ENCODE results near the gene FN3K. TPM values are rescaled to one million over a fixed set of nuclear protein-coding genes. Genes with fewer than 3 reads are reported as not detected.
A peak's percentile ranks its signal among the peaks of the same experiment; 100 is the strongest.

Gene FN3K
- total RNA-seq, 1 donor from 2014 or later: 11.1 TPM

DNA sequence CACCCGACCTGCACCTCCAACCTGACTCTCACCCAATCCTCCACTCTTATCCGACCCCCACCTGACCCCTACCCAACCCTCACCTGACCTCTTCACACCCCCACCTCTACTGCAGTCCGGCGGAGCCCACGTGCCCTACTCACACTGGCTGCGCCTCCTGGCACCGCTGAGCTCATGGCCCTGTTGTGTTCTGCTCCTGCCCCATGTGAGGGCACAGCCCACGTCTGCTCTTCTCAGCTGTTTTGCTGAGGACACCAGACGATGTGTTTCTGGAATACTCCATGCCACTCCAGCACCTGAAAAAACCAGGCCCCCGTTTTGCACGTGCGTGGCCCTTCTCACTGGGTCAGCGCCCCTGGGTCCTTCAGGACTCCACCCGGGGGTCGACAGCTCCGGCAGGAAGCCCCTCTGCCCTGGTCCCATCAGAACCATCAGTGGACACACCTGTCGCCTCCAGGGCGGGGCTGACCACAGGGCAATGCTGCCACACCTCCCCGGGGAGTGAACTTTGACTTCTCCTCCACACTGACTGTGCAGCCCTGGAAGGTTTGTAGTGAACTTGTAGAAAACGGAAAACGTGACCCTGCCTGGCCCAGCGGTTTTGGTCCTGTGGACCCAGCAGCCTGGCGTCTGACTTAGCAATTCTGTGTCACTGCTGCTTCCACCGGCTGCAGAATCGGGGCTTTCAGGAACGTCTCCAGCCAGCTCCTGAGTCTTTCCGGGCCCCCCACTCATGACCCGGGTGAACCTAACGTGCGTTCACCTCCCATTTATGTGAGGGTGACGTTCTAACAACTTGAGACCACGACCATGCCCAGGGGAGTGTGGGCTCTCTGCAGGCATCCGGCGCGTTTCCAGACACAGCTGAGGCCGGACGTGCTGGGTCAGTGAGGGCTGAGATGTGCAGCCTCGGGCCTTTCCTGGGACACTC is 31.2 kb upstream of the FN3K start:
- no peak for DNase-seq

DNA sequence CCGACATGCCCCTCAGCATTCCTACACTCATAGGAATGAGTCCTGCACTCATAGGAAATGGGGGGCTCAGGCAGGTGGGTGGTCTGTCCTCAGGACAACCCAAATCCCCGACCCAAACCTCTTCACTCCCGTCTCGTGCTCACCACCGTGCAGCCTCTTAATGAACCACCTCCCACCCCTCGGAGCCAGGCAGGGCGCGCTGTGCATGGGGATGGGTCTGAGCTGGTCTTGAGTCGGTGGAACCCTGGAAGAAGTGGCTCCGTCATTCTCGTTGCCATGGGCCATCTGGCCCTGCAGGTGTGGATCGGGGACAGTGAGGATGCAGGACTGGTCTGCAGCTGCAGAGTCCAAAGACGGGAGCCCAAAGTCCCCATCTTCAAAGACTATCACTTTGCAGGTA is 30.5 kb upstream of the FN3K start:
- DNase-seq: no peak

DNA sequence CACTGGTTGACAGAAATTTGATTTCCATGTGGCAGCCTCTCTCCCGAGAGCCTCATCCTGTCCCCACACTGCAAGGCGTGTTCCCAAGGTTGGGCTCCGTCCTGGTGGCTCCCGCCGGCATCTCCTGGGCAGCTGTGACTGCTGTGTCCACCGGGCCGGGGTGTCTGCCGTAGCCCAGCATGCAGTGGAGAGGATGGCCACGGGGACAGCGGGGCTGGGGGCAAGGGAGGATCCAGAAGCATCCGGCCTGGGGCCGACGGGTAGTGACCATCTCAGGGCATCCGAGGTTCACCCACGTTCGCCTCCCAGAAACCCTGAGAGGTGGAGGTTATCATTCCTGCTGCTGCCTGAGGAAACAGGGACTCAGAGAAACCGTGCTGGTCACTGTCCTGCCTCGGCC is 29.7 kb upstream of the FN3K start:
- DNase-seq: no peak

GRCh38 chr17:82709024-82709675 is 26.3 kb upstream of the FN3K start:
- no peak for DNase-seq

- no peak for DNase-seq
Observed at GRCh38 chr17:82709676-82710498, 25.5 kb upstream of the FN3K start.

DNA sequence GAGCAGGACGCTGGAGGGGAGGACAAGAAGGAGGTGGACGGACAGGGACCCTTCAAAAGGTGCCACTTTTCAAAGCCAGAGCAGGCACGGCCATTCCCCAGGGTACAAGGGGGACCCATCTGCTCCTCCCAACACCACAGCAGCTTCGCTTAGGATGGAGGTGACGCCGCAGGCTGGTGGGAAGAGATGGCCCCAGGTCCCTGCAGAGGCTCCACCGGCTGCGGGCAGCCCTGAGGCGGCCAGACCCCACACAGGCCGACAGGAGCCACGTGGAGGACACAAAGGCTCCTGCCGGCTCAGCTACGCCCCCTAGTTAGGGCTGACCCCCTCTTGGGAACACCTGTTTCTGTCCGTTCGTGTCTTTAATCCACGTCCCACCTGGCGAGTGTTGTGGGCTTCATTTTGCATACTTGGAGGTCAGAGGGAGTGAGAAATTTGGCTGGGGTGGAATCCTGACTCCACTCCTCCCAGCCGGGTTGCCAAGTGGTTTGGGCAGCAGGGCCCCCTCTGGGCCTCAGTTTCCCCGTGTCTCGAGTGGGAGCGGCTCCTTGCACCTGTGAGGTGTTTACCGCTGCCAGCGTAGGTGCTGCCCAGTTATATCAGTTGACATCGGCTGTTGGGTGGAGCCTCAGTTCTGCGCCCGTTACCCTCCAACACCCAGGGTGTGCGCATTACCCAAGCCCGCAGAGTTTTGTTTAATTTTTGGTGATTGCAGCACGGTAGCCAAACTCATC is 24.7 kb upstream of the FN3K start:
- DNase-seq: no peak

- peak; percentile 34 for DNase-seq
Observed at GRCh38 chr17:82713071-82713723, 22.2 kb upstream of the FN3K start.

- peak; percentile 88 for DNase-seq
Observed at GRCh38 chr17:82716203-82717010, 19.0 kb upstream of the FN3K start, which contains the start of gene FN3KRP. Gene FN3KRP (plus strand): TSS chr17:82716706. CDS start chr17:82716756, 50 bp downstream.

DNA sequence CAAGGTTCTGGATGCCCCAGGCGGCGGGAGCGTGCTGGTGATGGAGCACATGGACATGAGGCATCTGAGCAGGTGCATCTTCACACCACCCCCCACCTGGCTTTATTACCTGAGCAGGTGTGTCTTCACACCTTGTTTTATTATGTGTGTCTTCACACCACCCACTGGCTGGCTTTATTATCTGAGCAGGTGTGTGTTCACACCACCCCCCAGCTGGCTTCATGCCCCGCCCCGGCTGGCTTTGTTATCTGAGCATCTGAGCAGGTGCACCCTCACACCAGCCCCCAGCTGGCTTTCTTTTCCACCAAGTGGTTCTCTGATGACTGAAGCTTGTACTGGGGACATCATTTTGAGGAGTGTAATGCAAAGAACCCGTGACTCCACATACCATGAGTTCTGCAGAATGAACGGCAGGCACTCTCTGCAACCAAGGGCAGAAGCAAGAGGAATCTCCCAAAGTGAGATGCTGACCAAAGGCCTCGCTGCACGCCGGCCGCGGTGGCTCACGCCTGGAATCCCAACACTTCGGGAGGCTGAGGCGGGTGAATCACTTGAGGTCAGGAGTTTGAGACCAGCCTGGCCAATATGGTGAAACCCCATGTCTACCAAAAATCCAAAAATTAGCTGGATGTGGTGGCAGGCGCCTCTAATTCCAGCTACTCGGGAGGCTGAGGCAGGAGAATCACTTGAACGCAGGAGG is 16.3 kb upstream of the FN3K start:
- DNase-seq: no peak

DNA sequence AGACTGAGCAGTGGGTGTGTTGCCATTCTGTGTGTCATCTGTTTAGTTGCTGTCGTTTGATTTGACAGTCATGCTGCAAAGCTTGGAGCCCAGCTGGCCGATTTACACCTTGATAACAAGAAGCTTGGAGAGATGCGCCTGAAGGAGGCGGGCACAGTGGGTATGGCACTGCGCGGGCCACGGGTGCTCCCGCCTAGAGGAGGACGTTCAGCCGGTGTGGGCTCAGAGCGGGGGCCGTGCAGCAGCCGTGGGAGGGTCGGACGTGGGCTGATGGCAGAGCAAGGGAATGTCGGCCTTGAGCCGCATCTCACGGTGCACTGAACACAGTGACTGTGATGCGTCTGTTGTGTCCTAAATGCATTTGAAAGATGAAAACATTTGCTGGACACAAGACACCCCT is 15.2 kb upstream of the FN3K start:
- DNase-seq: no peak

DNA sequence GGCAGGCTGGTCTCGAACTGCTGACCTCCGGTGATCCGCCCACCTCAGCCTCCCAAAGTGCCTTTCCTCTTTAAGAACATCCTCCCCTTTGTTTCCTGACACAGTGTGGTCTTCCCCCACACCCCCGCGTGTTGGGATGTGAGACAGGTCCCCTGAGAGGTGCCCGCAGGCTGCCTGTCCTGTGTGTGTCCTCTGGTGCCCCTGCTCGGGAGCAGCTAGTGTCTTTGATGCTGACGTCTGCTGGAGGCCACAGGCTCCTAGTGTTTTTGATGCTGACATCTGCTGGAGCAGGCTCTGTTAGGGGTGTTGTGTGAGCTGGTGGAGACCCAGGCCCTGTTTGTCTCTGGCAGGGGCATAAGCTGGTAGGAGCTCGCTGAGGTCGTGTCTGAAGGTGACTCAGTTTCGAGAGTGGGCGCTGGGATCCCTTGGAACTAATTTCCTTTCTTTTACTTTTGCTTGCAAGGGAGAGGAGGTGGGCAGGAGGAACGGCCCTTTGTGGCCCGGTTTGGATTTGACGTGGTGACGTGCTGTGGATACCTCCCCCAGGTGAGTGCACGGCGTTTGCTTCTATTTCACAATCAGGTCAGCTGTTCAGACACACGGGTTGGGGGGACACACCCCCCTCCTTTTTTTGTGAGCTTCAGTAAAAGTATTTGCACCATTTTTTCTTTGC is 12.9 kb upstream of the FN3K start:
- no peak for DNase-seq

DNA sequence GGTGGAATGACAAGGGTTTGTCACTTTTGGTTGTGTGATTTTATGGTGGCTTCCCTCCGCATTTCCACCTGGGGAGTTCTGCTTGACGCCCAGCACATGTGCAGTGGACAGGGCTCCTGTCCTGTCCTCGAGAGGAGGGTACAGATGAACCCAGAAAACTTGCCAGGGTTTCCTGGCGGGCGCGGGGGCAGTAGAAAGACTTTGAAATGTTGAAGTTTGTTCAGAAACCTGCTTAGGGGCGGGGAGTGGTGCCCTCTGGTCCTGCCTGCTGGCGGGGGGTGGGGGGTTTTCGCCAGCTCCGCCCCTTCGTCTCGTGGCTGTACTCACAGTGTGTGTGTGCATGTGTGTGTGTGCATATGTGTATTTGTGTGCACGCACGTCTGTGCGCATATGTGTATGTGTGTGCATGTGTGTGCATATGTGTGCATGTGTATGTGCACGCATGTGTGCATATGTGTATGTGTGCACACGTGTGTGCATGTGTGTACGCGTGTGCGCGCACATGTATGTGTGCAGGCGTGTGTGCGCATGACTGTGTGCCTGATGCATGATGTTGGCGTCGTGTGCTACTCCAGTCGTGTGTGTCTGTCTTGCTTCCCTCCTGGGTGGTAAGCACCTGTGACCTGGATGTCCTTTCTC is 12.1 kb upstream of the FN3K start:
- DNase-seq: no peak

- DNase-seq: no peak
Observed at GRCh38 chr17:82726427-82726826, 9.0 kb upstream of the FN3K start.

GRCh38 chr17:82729479-82730260 is 5.7 kb upstream of the FN3K start:
- no peak for DNase-seq

DNA sequence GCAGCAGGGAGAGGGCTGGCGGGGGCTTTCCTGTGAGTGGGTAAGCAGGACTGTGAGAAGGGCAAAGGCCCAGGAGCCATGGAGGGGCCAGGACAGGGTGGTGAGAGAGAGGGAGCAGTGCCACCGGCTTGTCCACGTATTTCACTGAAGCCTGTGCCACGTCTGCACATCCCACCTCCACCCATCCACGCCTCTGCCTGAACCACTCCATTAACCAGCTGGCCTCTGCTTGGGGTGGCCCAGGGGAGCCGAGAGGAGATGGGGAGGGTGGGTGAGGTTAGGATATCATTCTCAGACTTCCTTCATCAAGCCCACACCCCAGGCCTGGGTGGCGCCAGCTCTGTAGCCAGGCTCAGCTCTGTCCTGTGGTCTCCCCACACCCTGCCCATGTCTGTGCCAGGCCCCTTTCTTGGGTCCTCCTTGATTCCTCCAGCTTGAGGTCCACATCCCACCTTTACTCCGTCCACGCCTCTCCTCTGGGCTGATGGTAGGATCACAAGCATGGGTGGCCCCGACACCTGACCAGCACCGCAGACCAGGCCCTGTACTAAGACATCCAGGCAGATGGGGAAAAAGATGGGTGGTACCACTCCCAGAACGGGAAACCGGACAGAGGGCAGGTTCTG is 3.2 kb upstream of the FN3K start:
- no peak for DNase-seq

DNA sequence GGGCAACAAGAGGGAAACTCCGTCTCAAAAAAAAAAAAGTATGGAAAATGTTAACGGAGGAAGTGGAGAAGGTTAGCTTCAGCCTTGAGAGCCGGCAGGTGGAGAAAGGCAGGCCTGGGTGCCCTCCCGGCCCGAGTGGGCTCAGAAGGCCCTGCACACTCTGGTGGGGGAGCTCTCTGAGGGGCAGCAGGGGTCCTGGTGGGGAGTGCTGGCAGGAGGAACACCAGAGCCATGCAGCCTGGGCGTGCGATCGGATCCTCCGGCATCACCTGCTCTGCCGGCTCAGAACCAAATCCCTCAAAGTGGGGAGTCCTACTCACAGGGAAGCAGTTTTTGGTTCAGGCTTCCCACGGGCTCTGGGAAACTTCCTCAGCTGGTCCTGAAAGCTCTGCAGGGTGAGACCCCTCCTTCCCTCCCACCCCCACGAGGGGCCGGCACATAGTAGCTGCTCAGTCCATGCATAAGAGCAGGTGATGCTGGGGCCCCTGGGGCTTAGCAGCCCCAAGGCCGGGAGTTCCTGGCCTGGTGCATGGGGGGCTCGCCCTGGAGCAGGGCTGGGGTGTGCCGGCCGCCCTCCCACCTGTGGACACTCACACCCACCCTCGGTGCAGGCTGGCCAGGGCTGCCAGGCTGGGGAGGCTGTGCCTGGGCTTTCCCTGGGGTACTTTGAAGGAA is 1.2 kb downstream of the FN3K start:
- DNase-seq: no peak

Measured in occipital lobe (tissue), 2 donors.